ENCODE data around the gene FKBP2. TPM values are rescaled to one million over a fixed set of nuclear protein-coding genes. Genes with fewer than 3 reads are reported as not detected.
A peak's percentile ranks its signal among the peaks of the same experiment; 100 is the strongest.

Gene FKBP2
- total and polyA plus RNA-seq, 2 experiments from 2014 or later, result 40.7 to 188 TPM

- no peaks in the 10 kb centered on the region for H3K9me3 ChIP-seq (ENCODE audit: low read depth)
- no peak for TF ChIP-seq EZH2 (IDR thresholded peaks at IDR 0.05; ENCODE audit: insufficient read depth, poor library complexity, severe bottlenecking)
- TF ChIP-seq EZH2phosphoT487 (IDR thresholded peaks at IDR 0.05; ENCODE audit: insufficient read depth, low read depth), result no peak
- H3K4me3 ChIP-seq, result no peak overlapping the region
- peaks cover 3% of the 10 kb centered on the region; the same call in 1 of the 2 replicates for H3F3A ChIP-seq (ENCODE audit: insufficient read depth)
- H3K27ac ChIP-seq, result peak overlapping the region; percentile 59
- H3K9me2 ChIP-seq (ENCODE audit: insufficient read depth), result no peaks in the 10 kb centered on the region
- H3K36me3 ChIP-seq (ENCODE audit: low read depth), result no peaks in the 10 kb centered on the region
- H2AFZ ChIP-seq, result peak overlapping the region; percentile 49
- no peak for DNase-seq
- no peaks in the 10 kb centered on the region for H3K79me2 ChIP-seq (ENCODE audit: insufficient read depth)
- in situ Hi-C loops (cut with MboI), result no loop called here
- H4K20me1 ChIP-seq (ENCODE audit: insufficient read depth), result no peaks in the 10 kb centered on the region
- 71 to 84% methylated on average over 18 to 23 of the region's 23 CpGs for WGBS, 2 experiments (ENCODE audit: low coverage in 1 of 2, low lambda C conversion rate in 2 of 2, missing lambda C conversion rate in 2 of 2)
- peaks cover 13% of the 10 kb centered on the region for H3K4me1 ChIP-seq (ENCODE audit: insufficient read depth)
- H3K9ac ChIP-seq, result peak overlapping the region; percentile 70
- peak overlapping the region; percentile 45 for H3K4me2 ChIP-seq (ENCODE audit: unreplicated experiment)
- H3K27me3 ChIP-seq (replicated peaks; ENCODE audit: insufficient read depth), result no peaks in the 10 kb centered on the region
These were observed 32.7 kb upstream of the FKBP2 start for GRCh38 chr11:64208086-64208795.

- in situ Hi-C loops (cut with MboI), result no loop called here
- no peak for DNase-seq
- Histone ChIP-seq H3K27ac (no peak overlapping the region), H3K4me3 (no peak overlapping the region), H3K79me2 (ENCODE audit: insufficient read depth) (no peaks in the 10 kb centered on the region), H3K27me3 (replicated peaks; ENCODE audit: insufficient read depth) (no peaks in the 10 kb centered on the region), H3F3A (ENCODE audit: insufficient read depth) (peaks cover 8% of the 10 kb centered on the region), H3K9me2 (ENCODE audit: insufficient read depth) (no peaks in the 10 kb centered on the region), H3K36me3 (ENCODE audit: low read depth) (no peaks in the 10 kb centered on the region), H3K9me3 (ENCODE audit: low read depth) (no peaks in the 10 kb centered on the region), H3K4me2 (ENCODE audit: unreplicated experiment) (no peak overlapping the region), H3K9ac (no peak overlapping the region), H4K20me1 (ENCODE audit: insufficient read depth) (no peaks in the 10 kb centered on the region), H2AFZ (no peak overlapping the region), H3K4me1 (ENCODE audit: insufficient read depth) (peaks cover 13% of the 10 kb centered on the region)
- TF ChIP-seq EZH2 (IDR thresholded peaks at IDR 0.05; ENCODE audit: insufficient read depth, poor library complexity, severe bottlenecking) (no peak), EZH2phosphoT487 (IDR thresholded peaks at IDR 0.05; ENCODE audit: insufficient read depth, low read depth) (no peak)
- 86 to 87% methylated on average over 18 of the region's 18 CpGs for WGBS, 2 experiments (ENCODE audit: low coverage in 1 of 2, low lambda C conversion rate in 2 of 2, missing lambda C conversion rate in 2 of 2)
These were observed 31.9 kb upstream of the FKBP2 start for GRCh38 chr11:64208796-64209562.

- DNase-seq, result no peak
- no peak for TF ChIP-seq EZH2 (IDR thresholded peaks at IDR 0.05; ENCODE audit: insufficient read depth, poor library complexity, severe bottlenecking)
- no peak for TF ChIP-seq EZH2phosphoT487 (IDR thresholded peaks at IDR 0.05; ENCODE audit: insufficient read depth, low read depth)
- in situ Hi-C loops (cut with MboI), result no loop called here
- Histone ChIP-seq H3K9me2 (ENCODE audit: insufficient read depth) (no peaks in the 10 kb centered on the region), H3K4me2 (ENCODE audit: unreplicated experiment) (no peak overlapping the region), H3K4me3 (no peak overlapping the region), H4K20me1 (ENCODE audit: insufficient read depth) (no peaks in the 10 kb centered on the region), H3K9me3 (ENCODE audit: low read depth) (no peaks in the 10 kb centered on the region), H3K4me1 (ENCODE audit: insufficient read depth) (peaks cover 10% of the 10 kb centered on the region), H3K79me2 (ENCODE audit: insufficient read depth) (no peaks in the 10 kb centered on the region), H3K9ac (no peak overlapping the region), H3K27ac (no peak overlapping the region), H3K36me3 (ENCODE audit: low read depth) (no peaks in the 10 kb centered on the region), H2AFZ (no peak overlapping the region), H3F3A (ENCODE audit: insufficient read depth) (peaks cover 13% of the 10 kb centered on the region), H3K27me3 (replicated peaks; ENCODE audit: insufficient read depth) (no peaks in the 10 kb centered on the region)
- WGBS, 2 experiments (ENCODE audit: low coverage in 1 of 2, low lambda C conversion rate in 2 of 2, missing lambda C conversion rate in 2 of 2), result 94 to 100% methylated on average over 6 to 8 of the region's 8 CpGs
These were observed 31.4 kb upstream of the FKBP2 start for GRCh38 chr11:64209563-64209843.

- Histone ChIP-seq H3K4me1 (ENCODE audit: insufficient read depth) (peaks cover 19% of the 10 kb centered on the region), H3K9me2 (ENCODE audit: insufficient read depth) (no peaks in the 10 kb centered on the region), H3K4me2 (ENCODE audit: unreplicated experiment) (no peak overlapping the region), H3K4me3 (no peak overlapping the region), H3K27me3 (replicated peaks; ENCODE audit: insufficient read depth) (no peaks in the 10 kb centered on the region), H4K20me1 (ENCODE audit: insufficient read depth) (no peaks in the 10 kb centered on the region), H3K9ac (no peak overlapping the region), H3K36me3 (ENCODE audit: low read depth) (no peaks in the 10 kb centered on the region), H3K9me3 (ENCODE audit: low read depth) (no peaks in the 10 kb centered on the region), H2AFZ (no peak overlapping the region), H3K27ac (no peak overlapping the region), H3K79me2 (ENCODE audit: insufficient read depth) (no peaks in the 10 kb centered on the region), H3F3A (ENCODE audit: insufficient read depth) (peaks cover 20% of the 10 kb centered on the region)
- TF ChIP-seq EZH2 (IDR thresholded peaks at IDR 0.05; ENCODE audit: insufficient read depth, poor library complexity, severe bottlenecking) (no peak), EZH2phosphoT487 (IDR thresholded peaks at IDR 0.05; ENCODE audit: insufficient read depth, low read depth) (no peak)
- in situ Hi-C loops (cut with MboI), result no loop called here
- no peak for DNase-seq
- 94 to 96% methylated on average over 18 to 24 of the region's 24 CpGs for WGBS, 2 experiments (ENCODE audit: low coverage in 1 of 2, low lambda C conversion rate in 2 of 2, missing lambda C conversion rate in 2 of 2)
These were observed 30.4 kb upstream of the FKBP2 start for GRCh38 chr11:64210301-64211020.
